OCI-LY1 (cell line): Measurements from ENCODE around the gene GFI1.

Source experiments
- CTCF ChIP-seq: fragments of 200-600 bp; sonication (generic), shearing (Covaris generic); IDR thresholded peaks from 2 replicates; pipeline ENCODE4 v1.5.1; 2017; ENCODE audit warnings: mild to moderate bottlenecking, antibody characterized with exemption, low read length, moderate library complexity, mixed read lengths
- EZH2 ChIP-seq: fragments of 200-600 bp; sonication (generic), shearing (Covaris generic); IDR thresholded peaks from 2 replicates; pipeline ENCODE4 v1.8.0; 2017; ENCODE audit warnings: borderline replicate concordance, mixed run types, mild to moderate bottlenecking, antibody characterized with exemption, low read length, moderate library complexity, mixed read lengths

- TF ChIP-seq CTCF (no peak), EZH2 (no peak)
Observed at GRCh38 chr1:92511541-92511940, 24.8 kb upstream of the GFI1 start.
